Progenitor cell of endocrine pancreas (in vitro differentiated cells): Measurements from ENCODE around the gene SCP2D1. TPM values are rescaled to one million over a fixed set of nuclear protein-coding genes. Genes with fewer than 3 reads are reported as not detected.

Experiments used
- DNase-seq: peaks from one replicate; pipeline ENCODE4 v3.0.0; 2021; ENCODE audit warnings: low spot score; ENCODE audit not compliant: unreplicated experiment
- H3K27ac Mint-ChIP-seq: 2 replicates; pipeline ENCODE4 v1.8.0; 2021; ENCODE audit warnings: mild to moderate bottlenecking, moderate library complexity, mixed read lengths
- H3K27me3 Mint-ChIP-seq: 2 replicates; pipeline ENCODE4 v1.8.0; 2021; ENCODE audit warnings: mixed read lengths
- H3K36me3 Mint-ChIP-seq: 2 replicates; pipeline ENCODE4 v1.8.0; 2022; ENCODE audit warnings: mixed read lengths; ENCODE audit not compliant: insufficient read depth
- H3K4me1 Mint-ChIP-seq: 2 replicates; pipeline ENCODE4 v1.8.0; 2021; ENCODE audit warnings: low read depth, mixed read lengths
- H3K4me3 Mint-ChIP-seq: 2 replicates; pipeline ENCODE4 v1.8.0; 2021; ENCODE audit warnings: low read depth, mild to moderate bottlenecking, moderate library complexity, mixed read lengths
- H3K9me3 Mint-ChIP-seq: 2 replicates; pipeline ENCODE4 v1.8.0; 2021; ENCODE audit warnings: low read depth, mixed read lengths
- total RNA-seq: library from RNA; stranded (reverse); gene quantifications from 2 replicates; pipeline ENCODE4 v1.2.1, GENCODE V29; 2021
- TF ChIP-seq, protein P1 (sequence below): fragments of 200-600 bp; sonication (generic); IDR thresholded peaks from one replicate; pipeline ENCODE4 v1.5.0; 2021; ENCODE audit warnings: antibody characterized with exemption, mild to moderate bottlenecking; ENCODE audit not compliant: unreplicated experiment

Gene SCP2D1
- total RNA-seq, 1 donor from 2014 or later = not detected

DNA sequence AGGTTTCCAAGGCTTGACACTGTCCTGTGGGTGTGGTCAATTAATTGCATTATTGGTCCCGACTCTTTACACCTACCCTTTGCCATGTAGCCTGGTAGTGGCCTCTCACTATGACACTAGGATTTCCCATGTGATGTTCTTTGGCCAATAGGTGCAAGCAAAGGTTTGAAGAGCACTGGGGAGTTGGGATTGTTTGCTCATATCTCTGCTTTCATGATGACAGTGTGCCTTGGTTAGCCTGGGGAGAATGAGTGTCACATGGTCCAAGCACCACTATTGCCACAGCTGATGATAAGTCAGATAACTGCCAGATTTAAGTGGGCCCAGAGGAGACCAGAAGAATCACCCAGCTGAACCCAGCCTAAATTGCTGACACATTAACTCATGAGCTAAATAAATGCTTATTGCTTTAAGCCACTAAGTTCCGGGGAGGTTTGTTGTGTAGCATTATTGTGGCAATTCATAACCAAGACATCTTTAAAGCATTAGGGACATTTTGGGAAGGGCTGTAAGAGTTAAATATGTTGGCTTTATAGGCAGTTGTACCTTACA lies 17.2 kb upstream of the SCP2D1 start:
- H3K4me3 Mint-ChIP-seq = peak overlapping the region; percentile 10
- no peaks in the 10 kb centered on the region for H3K9me3 Mint-ChIP-seq
- no peak for DNase-seq
- H3K27me3 Mint-ChIP-seq = peaks cover 37% of the 10 kb centered on the region
- H3K27ac Mint-ChIP-seq = no peak overlapping the region
- TF ChIP-seq, protein P1, sequence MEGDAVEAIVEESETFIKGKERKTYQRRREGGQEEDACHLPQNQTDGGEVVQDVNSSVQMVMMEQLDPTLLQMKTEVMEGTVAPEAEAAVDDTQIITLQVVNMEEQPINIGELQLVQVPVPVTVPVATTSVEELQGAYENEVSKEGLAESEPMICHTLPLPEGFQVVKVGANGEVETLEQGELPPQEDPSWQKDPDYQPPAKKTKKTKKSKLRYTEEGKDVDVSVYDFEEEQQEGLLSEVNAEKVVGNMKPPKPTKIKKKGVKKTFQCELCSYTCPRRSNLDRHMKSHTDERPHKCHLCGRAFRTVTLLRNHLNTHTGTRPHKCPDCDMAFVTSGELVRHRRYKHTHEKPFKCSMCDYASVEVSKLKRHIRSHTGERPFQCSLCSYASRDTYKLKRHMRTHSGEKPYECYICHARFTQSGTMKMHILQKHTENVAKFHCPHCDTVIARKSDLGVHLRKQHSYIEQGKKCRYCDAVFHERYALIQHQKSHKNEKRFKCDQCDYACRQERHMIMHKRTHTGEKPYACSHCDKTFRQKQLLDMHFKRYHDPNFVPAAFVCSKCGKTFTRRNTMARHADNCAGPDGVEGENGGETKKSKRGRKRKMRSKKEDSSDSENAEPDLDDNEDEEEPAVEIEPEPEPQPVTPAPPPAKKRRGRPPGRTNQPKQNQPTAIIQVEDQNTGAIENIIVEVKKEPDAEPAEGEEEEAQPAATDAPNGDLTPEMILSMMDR = no peak
- peaks cover 3% of the 10 kb centered on the region for H3K4me1 Mint-ChIP-seq
- no peaks in the 10 kb centered on the region for H3K36me3 Mint-ChIP-seq

DNA sequence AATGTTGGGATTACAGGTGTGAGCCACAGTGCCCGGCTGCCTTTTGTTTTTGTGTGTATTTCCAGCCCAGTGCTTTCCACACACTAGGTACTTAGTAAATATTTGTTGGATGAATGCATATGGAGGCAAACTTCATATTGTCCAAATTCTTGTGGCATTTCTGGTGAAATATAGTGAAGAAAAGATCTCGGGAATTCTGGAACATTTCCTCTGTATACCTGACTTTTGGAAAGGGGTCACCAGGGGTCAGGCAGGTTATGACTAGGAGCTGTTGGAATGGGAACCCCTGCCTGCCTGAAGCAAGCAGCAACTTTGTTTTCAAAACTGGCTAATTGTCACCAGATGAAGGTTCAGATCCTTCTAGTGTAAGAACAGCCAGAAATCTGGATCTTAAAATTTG lies 12.1 kb upstream of the SCP2D1 start:
- no peaks in the 10 kb centered on the region for H3K4me1 Mint-ChIP-seq
- H3K27me3 Mint-ChIP-seq = peaks cover 24% of the 10 kb centered on the region
- no peak overlapping the region for H3K27ac Mint-ChIP-seq
- no peaks in the 10 kb centered on the region for H3K36me3 Mint-ChIP-seq
- H3K9me3 Mint-ChIP-seq = no peaks in the 10 kb centered on the region
- H3K4me3 Mint-ChIP-seq = no peak overlapping the region
- TF ChIP-seq, protein P1 = no peak
- DNase-seq = no peak

DNA sequence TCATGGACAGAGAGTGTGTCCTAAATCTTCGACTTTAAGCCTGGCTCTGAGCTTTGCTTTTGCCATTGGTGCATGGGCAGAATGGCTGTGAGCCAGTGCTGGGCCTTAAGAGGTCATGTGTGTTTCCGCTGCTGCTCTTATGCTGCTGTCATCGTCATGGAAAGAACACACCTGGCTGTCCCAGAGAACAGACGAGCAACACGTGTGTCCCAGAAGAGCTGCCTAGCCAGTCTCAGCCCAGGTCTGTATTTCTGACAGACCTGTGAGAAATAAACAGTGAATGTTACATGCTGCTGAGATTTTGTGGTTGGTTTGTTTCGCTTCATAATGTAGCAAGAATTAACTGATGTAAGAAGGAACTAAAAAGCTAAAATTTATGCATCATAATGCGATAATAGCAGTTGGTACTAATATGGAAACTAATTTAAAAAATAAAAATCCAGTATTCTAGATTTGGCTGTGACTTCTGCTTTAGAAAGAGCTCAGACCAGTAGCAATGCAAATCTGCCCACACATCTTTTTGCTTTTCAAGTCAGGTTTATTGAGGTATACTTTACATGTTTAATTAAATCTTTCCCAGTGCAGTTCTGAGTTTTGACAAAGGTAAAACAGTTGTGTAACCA lies 11.5 kb upstream of the SCP2D1 start:
- Mint-ChIP-seq H3K9me3 (no peaks in the 10 kb centered on the region), H3K36me3 (no peaks in the 10 kb centered on the region), H3K4me3 (no peak overlapping the region), H3K27ac (no peak overlapping the region), H3K4me1 (no peaks in the 10 kb centered on the region), H3K27me3 (peaks cover 24% of the 10 kb centered on the region)
- TF ChIP-seq, protein P1 = no peak
- DNase-seq = no peak

DNA sequence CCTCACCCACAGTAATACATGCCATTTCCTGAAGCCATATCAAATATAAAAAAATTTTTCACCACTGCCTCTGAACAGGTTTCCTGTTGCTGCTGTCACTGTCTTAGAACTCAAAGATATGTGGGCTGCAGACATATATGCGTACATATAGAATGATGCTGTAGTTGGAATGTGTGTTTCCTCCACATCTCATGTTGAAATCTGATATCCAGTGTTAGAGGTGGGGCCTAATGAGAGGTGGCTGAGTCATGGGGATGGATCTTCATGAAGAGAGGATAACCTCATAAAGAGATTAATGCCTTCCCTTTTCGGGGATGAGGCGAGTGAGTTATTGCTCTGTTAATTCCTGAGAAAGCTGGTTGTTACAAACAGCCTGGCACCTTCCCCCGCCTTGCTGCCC lies 7.7 kb upstream of the SCP2D1 start:
- DNase-seq = no peak
- Mint-ChIP-seq H3K36me3 (no peaks in the 10 kb centered on the region), H3K9me3 (no peaks in the 10 kb centered on the region), H3K27me3 (peaks cover 10% of the 10 kb centered on the region), H3K4me1 (no peaks in the 10 kb centered on the region), H3K27ac (no peak overlapping the region), H3K4me3 (no peak overlapping the region)
- TF ChIP-seq, protein P1 = no peak

DNA sequence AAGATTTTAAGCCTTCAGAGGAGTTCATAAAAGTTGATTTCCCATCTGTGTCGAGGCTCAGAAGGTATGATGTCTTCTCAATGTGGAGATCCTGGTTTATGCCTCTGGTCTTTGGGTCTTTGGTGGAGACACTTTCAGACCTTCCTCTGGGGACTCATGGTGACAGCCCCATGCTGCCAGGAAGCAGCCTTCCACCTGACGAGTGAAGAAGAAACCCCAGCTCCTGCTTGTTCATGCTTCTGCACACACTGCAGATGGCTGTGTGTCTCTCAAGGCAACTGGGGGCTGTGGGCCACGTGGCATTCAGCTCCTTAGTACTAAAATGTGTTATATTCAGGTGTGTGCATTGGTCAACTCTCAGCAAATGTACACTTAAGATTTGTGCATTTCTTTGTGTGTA lies 4.9 kb upstream of the SCP2D1 start:
- Mint-ChIP-seq H3K4me3 (no peak overlapping the region), H3K27ac (no peak overlapping the region), H3K9me3 (no peaks in the 10 kb centered on the region), H3K4me1 (peaks cover 2% of the 10 kb centered on the region), H3K36me3 (no peaks in the 10 kb centered on the region), H3K27me3 (peaks cover 15% of the 10 kb centered on the region)
- TF ChIP-seq, protein P1 = no peak
- DNase-seq = no peak
